Smooth muscle cell (in vitro differentiated cells): ENCODE results near the gene SUMF1. TPM values are rescaled to one million over a fixed set of nuclear protein-coding genes. Genes with fewer than 3 reads are reported as not detected.

Experiments
- DNase-seq: peaks from one replicate; lab custom pipeline; 2025; ENCODE audit not compliant: unreplicated experiment; lab: John Stamatoyannopoulos, UW
- H2AFZ ChIP-seq: fragments of 200-600 bp; sonication (generic); 2 replicates; pipeline ENCODE4 v1.6.0; 2016; ENCODE audit warnings: antibody characterized with exemption, low read depth, mild to moderate bottlenecking
- H3F3A ChIP-seq: fragments of 200-600 bp; sonication (generic); 2 replicates; pipeline ENCODE4 v1.6.0; 2017; ENCODE audit warnings: antibody characterized with exemption, low read depth
- H3K27ac ChIP-seq: fragments of 200-600 bp; sonication (generic); 2 replicates; pipeline ENCODE4 v1.5.1; 2016; ENCODE audit warnings: low read depth, mild to moderate bottlenecking
- H3K27me3 ChIP-seq: fragments of 200-600 bp; sonication (generic); 2 replicates; pipeline ENCODE4 v1.6.1; 2016; ENCODE audit warnings: low read depth, mild to moderate bottlenecking
- H3K36me3 ChIP-seq: fragments of 200-600 bp; sonication (generic); 2 replicates; pipeline ENCODE4 v1.5.1; 2016; ENCODE audit warnings: low read depth
- H3K4me1 ChIP-seq: fragments of 200-600 bp; sonication (generic); 2 replicates; pipeline ENCODE4 v1.5.1; 2016; ENCODE audit warnings: low read depth
- H3K4me2 ChIP-seq: fragments of 200-600 bp; sonication (generic); 2 replicates; pipeline ENCODE4 v1.6.0; 2016; ENCODE audit warnings: mild to moderate bottlenecking
- H3K4me3 ChIP-seq: fragments of 200-600 bp; sonication (generic); 2 replicates; pipeline ENCODE4 v1.5.1; 2016; ENCODE audit warnings: mild to moderate bottlenecking
- H3K79me2 ChIP-seq: fragments of 200-600 bp; sonication (generic); 2 replicates; pipeline ENCODE4 v1.6.0; 2016; ENCODE audit warnings: low read depth, mild to moderate bottlenecking
- H3K9ac ChIP-seq: fragments of 200-600 bp; sonication (generic); 2 replicates; pipeline ENCODE4 v1.6.0; 2016; ENCODE audit warnings: low read depth
- H3K9me3 ChIP-seq: fragments of 200-600 bp; sonication (generic); replicated peaks from 2 replicates; pipeline ENCODE4 v1.5.1; 2016; ENCODE audit warnings: low read depth
- H4K20me1 ChIP-seq: fragments of 200-600 bp; sonication (generic); 2 replicates; pipeline ENCODE4 v1.6.0; 2016; ENCODE audit warnings: low read depth
- CTCF ChIP-seq: fragments of 200-600 bp; sonication (generic); IDR thresholded peaks from 2 replicates; pipeline ENCODE4 v1.5.1; 2017; ENCODE audit warnings: borderline replicate concordance, mild to moderate bottlenecking, antibody characterized with exemption; ENCODE audit not compliant: insufficient read depth, poor library complexity, severe bottlenecking
- WGBS: methylation state at CpG from one replicate; pipeline ENCODE4 v1.1.7; 2016; ENCODE audit warnings: low lambda C conversion rate; 5-methylcytosine and 5-hydroxymethylcytosine counted together
- polyA plus RNA-seq: library from polyadenylated mRNA; unstranded; fragments of >200 nt; fragmentation: Nextera tagmentation; extraction: Ambion mirVana; gene quantifications from 2 replicates; pipeline ENCODE4 v1.2.1, GENCODE V29; 2016
- total RNA-seq: library from RNA; depleted of rRNA; stranded (reverse); fragments of >200 nt; gene quantifications from 2 replicates; pipeline ENCODE4 v1.2.3, GENCODE V29; 2014

Gene SUMF1
- total and polyA plus RNA-seq, 2 experiments from 2014 or later = 28.3 to 29.5 TPM

DNA sequence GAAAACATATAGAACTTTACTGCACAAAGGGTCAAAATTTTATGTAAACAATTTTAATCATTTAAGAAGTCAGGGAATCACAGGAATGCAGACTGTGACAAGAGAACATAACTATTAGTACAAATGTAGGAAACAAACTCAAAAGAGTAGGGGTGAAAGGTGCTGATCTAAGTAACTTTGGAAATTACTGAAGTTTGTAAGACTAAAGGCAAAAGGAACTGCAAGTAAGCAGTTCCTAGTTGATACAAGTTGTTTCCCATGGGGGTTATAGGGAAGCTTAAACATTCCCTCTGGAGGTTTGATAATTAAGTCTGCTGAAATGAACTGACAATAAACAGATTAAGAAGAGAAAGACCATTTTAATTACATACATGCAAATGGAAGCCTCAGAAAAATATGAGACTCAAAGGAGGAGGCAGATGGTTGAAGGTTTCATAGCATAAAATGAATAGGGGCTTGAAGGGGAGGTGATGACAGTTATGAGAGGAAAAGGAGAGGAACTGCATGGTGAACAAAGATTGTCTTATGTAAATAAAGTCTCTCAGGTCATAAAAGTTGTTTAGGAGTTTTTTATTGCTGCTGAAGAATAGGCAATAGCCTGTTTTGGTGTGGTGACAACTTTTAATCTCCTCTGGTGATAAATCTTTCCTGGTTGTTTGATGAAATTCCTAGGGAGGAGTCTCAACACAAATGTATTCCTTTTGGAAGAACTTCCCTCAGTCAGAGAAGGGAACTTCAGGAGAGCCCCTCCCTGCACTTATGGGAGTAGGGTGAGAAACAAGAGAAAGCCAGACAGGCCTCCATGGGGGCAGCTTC is 146.8 kb downstream of the SUMF1 start:
- H3K9ac ChIP-seq = no peak overlapping the region
- H4K20me1 ChIP-seq = no peaks in the 10 kb centered on the region
- DNase-seq = no peak
- no peak overlapping the region for H3K27ac ChIP-seq
- no peaks in the 10 kb centered on the region for H3K79me2 ChIP-seq
- H3K4me3 ChIP-seq = no peak overlapping the region
- no peak overlapping the region for H3K4me2 ChIP-seq
- no peak for TF ChIP-seq CTCF
- H2AFZ ChIP-seq = no peak overlapping the region
- peaks cover 3% of the 10 kb centered on the region for H3K36me3 ChIP-seq
- H3K27me3 ChIP-seq = no peaks in the 10 kb centered on the region
- H3F3A ChIP-seq = peaks cover 3% of the 10 kb centered on the region
- H3K4me1 ChIP-seq = no peaks in the 10 kb centered on the region
- H3K9me3 ChIP-seq = no peaks in the 10 kb centered on the region

DNA sequence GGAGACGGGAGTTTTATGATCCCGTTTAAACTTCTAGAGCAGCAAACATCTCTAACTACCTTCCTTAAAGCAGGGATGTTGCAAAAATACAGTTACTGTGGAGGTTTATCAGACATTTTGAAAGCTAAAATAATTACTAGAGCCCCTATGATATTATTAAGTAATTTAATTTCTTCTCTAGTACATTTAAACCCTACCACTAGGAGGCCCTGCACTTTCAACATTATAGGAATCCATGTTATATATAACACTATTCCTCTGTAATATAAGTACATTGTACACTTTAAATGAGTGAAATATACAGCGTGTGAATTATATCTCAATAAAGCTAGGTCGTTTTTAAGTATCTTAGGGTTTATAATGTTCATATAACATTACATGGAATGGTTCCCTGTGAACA is 152.4 kb downstream of the SUMF1 start:
- no peaks in the 10 kb centered on the region for H3K27me3 ChIP-seq
- no peak for DNase-seq
- peak; percentile 38 for TF ChIP-seq CTCF
- no peaks in the 10 kb centered on the region for H3K79me2 ChIP-seq
- no peak overlapping the region for H3K9ac ChIP-seq
- no peak overlapping the region for H2AFZ ChIP-seq
- peaks cover 6% of the 10 kb centered on the region for H3K36me3 ChIP-seq
- no peak overlapping the region for H3K4me3 ChIP-seq
- H3K4me1 ChIP-seq = peaks cover 11% of the 10 kb centered on the region
- 92% methylated on average over 4 of the region's 4 CpGs for WGBS
- H4K20me1 ChIP-seq = peaks cover 3% of the 10 kb centered on the region
- no peak overlapping the region for H3K27ac ChIP-seq
- H3K9me3 ChIP-seq = no peaks in the 10 kb centered on the region
- peaks cover 2% of the 10 kb centered on the region for H3F3A ChIP-seq
- H3K4me2 ChIP-seq = no peak overlapping the region

DNA sequence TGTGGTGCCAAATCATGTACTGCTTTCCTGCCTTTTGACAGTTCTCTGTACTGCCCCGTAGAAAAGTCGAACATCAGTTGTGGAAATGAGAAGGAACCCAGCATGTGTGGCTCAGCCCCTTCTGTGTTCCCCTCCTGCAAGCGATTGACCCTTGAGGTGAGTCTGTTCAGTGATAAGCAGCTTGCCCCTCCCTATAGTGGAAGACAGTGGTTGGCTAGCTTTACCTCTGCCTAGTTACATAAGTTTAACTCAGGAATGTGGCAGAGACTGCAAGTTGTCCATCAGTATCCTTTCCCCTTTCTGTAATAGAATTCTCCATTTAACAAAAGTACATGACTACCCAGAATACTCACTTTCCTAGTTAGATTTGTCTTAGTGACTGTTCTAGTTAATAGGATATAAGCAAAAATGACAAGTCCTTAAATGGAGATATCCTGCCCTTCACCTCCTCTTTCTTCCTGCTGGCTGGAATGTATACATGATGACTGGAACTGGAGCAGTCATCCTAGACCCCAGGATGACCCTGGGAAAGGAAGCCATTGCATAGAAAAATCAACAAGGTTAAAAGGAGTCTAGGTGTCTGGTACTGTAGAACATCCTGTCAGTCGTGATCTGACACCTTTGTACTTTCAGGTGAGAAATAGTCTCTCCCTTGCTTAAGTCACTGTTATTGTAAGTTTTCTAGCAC is 153.3 kb downstream of the SUMF1 start:
- no peak overlapping the region for H3K4me3 ChIP-seq
- no peaks in the 10 kb centered on the region for H3K27me3 ChIP-seq
- H4K20me1 ChIP-seq = peaks cover 3% of the 10 kb centered on the region
- no peak overlapping the region for H3K9ac ChIP-seq
- H3K27ac ChIP-seq = no peak overlapping the region
- no peak for TF ChIP-seq CTCF
- H3K9me3 ChIP-seq = no peaks in the 10 kb centered on the region
- DNase-seq = no peak
- peaks cover 11% of the 10 kb centered on the region for H3K4me1 ChIP-seq
- peaks cover 6% of the 10 kb centered on the region for H3K36me3 ChIP-seq
- no peak overlapping the region for H3K4me2 ChIP-seq
- H3F3A ChIP-seq = no peaks in the 10 kb centered on the region
- peaks cover 3% of the 10 kb centered on the region for H3K79me2 ChIP-seq
- 91% methylated on average over 4 of the region's 4 CpGs for WGBS
- no peak overlapping the region for H2AFZ ChIP-seq
